MM.1S (cell line): ENCODE measurements around the gene NR5A2.

Experiments used
- CTCF ChIP-seq: fragments of 300-600 bp; sonication (generic); IDR thresholded peaks from 2 replicates; pipeline ENCODE4 v1.5.1; 2016; ENCODE audit warnings: antibody characterized with exemption, low read length, mixed read lengths
- EZH2 ChIP-seq: fragments of 300-600 bp; sonication (generic); optimal IDR thresholded peaks from 2 replicates; pipeline ENCODE3; 2017; ENCODE audit warnings: low read depth, mild to moderate bottlenecking, antibody characterized with exemption, low read length, mixed read lengths
- EZH2phosphoT487 ChIP-seq: fragments of 300-600 bp; sonication (generic); IDR thresholded peaks from 2 replicates; pipeline ENCODE4 v1.6.1; 2018; ENCODE audit warnings: antibody characterized with exemption, low read length

GRCh38 chr1:200221614-200222282, 194.2 kb downstream of the NR5A2 start:
- TF ChIP-seq CTCF (no peak), EZH2phosphoT487 (no peak), EZH2 (no peak)
